ENCODE measurements around the gene GLS. TPM values are rescaled to one million over a fixed set of nuclear protein-coding genes. Genes with fewer than 3 reads are reported as not detected.
"Not testable (repeated sequence)": the region's sequence is repeated elsewhere in the genome, so short reads cannot be mapped to it uniquely, and the experiment has no call there.

The GLS gene
- total RNA-seq, 4 donors from 2014 or later: 12.4 to 32.6 (median 21.8) TPM

DNA sequence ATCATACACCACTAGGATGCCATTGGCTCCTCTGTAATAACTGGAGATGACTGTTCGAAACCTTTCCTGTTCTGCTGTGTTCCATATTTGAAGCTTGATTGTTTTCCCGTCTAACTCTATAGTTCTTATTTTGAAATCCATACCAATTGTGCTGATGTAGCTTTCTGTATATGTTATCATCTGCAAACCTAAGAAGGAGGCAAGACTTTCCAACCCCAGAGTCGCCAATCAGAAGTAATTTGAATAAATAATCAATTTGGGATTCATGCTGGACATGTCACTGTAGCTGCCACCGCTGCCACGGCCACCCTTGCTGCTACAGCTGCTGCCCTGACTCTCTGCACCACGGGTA is 112.6 kb downstream of the GLS start:
- TF ChIP-seq, protein P1, sequence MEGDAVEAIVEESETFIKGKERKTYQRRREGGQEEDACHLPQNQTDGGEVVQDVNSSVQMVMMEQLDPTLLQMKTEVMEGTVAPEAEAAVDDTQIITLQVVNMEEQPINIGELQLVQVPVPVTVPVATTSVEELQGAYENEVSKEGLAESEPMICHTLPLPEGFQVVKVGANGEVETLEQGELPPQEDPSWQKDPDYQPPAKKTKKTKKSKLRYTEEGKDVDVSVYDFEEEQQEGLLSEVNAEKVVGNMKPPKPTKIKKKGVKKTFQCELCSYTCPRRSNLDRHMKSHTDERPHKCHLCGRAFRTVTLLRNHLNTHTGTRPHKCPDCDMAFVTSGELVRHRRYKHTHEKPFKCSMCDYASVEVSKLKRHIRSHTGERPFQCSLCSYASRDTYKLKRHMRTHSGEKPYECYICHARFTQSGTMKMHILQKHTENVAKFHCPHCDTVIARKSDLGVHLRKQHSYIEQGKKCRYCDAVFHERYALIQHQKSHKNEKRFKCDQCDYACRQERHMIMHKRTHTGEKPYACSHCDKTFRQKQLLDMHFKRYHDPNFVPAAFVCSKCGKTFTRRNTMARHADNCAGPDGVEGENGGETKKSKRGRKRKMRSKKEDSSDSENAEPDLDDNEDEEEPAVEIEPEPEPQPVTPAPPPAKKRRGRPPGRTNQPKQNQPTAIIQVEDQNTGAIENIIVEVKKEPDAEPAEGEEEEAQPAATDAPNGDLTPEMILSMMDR (IDR thresholded peaks at IDR 0.05 in 4 of 5, conservative IDR thresholded peaks at IDR 0.05 in 1 of 5): no peak
- no peak for TF ChIP-seq POLR2A (IDR thresholded peaks at IDR 0.05)
- no peak overlapping the region for H3K27ac ChIP-seq
- H3K36me3 ChIP-seq: peaks cover 4 to 93% of the 10 kb centered on the region in 2 donors
- DNase-seq (no peak), ATAC-seq (no peak)
- no peak overlapping the region for H3K4me3 ChIP-seq
- intact Hi-C loops (cut with DNase I; ENCODE audit: low total_unique reads): no loop called here
- H3K4me1 ChIP-seq: peaks cover 0 to 4% of the 10 kb centered on the region in 2 donors
- in situ Hi-C loops (cut with MboI; ENCODE audit: low sequenced_read_pairs in 4 of 4): no loop called here
- H3K9me3 ChIP-seq: no peaks in the 10 kb centered on the region
- H3K27me3 ChIP-seq: no peaks in the 10 kb centered on the region

DNA sequence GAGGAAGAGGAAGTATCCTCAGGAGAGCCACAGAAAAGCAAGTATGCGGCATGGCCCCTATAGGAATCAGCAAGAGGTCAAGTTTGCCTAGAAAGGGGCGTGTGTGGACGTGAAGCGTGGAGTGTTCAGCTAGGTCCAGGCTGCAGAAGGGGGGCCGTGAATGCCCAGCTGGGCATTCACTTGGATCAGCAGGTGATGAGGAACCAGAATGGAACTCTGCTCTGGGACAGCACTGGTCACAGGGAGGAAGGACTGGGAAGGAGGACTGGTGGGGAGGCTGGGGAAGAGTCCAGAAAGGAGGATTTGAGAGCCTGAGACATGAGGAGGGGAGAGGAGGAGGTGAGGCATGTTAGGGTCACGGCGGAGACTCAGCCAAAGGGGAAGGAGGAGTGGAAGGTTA is 113.5 kb downstream of the GLS start:
- H3K4me3 ChIP-seq: no peak overlapping the region
- no peak overlapping the region for H3K27ac ChIP-seq
- H3K27me3 ChIP-seq: no peaks in the 10 kb centered on the region
- ATAC-seq (no peak), DNase-seq (no peak)
- no peak for TF ChIP-seq POLR2A (IDR thresholded peaks at IDR 0.05)
- no peaks in the 10 kb centered on the region for H3K9me3 ChIP-seq
- intact Hi-C loops (cut with DNase I; ENCODE audit: low total_unique reads): no loop called here
- H3K36me3 ChIP-seq: peaks cover 4 to 93% of the 10 kb centered on the region in 2 donors
- H3K4me1 ChIP-seq: peaks cover 0 to 4% of the 10 kb centered on the region in 2 donors
- in situ Hi-C loops (cut with MboI; ENCODE audit: low sequenced_read_pairs in 4 of 4): no loop called here

DNA sequence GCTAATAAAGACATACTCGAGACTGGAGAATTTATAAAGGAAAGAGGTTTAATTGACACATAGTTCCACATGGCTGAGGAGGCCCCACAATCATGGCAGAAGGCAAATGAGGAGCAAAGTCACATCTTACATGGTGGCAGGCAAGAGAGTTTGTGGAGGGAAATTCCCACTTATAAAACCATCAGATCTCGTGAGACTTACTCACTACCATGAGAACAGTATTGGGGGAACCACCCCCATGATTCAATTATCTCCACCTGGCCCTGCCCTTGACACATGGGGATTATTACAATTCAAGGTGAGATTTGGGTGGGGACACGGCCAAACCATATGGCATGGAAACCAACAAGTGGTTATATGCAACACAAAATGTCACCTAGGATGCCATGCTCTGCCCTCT is 114.7 kb downstream of the GLS start:
- DNase-seq; H3K4me1 ChIP-seq; intact Hi-C loops (cut with DNase I; ENCODE audit: low total_unique reads); H3K27me3 ChIP-seq; in situ Hi-C loops (cut with MboI; ENCODE audit: low sequenced_read_pairs in 4 of 4); H3K9me3 ChIP-seq; ATAC-seq; H3K4me3 ChIP-seq; H3K27ac ChIP-seq: not testable (repeated sequence)
- H3K36me3 ChIP-seq: peaks cover 4 to 93% of the 10 kb centered on the region in 2 donors

DNA sequence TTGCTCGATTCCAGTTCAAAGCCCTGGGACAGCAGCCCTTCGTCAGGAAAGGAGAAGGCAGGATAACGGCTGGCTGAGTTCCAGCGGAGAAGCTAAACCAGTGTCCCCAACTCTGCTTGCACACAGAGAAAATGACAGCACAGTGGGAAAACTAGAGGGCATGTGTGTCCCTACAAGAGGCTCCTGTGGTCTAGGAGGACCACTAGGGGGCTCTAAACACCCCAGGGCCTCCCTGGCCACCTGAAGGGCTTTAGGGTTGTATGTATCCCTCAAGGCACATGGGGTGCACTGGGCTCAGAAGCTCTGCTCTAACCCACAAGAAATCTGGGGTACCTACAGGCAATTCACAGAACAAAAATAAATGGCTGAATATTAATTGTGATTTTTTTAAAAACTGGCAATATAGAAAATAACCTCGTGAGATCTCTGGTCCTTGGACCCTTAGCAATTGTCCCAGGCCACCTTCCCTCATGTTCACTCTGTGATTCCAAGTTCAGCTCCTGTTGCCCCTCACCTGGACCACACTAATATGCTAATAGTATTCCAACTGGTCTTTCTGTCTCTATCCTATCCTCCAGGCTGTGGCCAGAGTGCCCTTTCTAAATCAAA is 115.8 kb downstream of the GLS start:
- Histone ChIP-seq H3K9me3 (no peaks in the 10 kb centered on the region), H3K27ac (no peak overlapping the region), H3K36me3 (peaks cover 6 to 91% of the 10 kb centered on the region in 2 donors), H3K4me3 (no peak overlapping the region), H3K27me3 (no peaks in the 10 kb centered on the region), H3K4me1 (no peaks in the 10 kb centered on the region)
- in situ Hi-C loops (cut with MboI; ENCODE audit: low sequenced_read_pairs in 4 of 4): no loop called here
- ATAC-seq (no peak), DNase-seq (no peak)
- intact Hi-C loops (cut with DNase I; ENCODE audit: low total_unique reads): no loop called here
- TF ChIP-seq, protein P1 (IDR thresholded peaks at IDR 0.05 in 4 of 5, conservative IDR thresholded peaks at IDR 0.05 in 1 of 5): peak in 4 of 5 experiments; percentile 7 to 55 (median 23)
- no peak for TF ChIP-seq POLR2A (IDR thresholded peaks at IDR 0.05)

DNA sequence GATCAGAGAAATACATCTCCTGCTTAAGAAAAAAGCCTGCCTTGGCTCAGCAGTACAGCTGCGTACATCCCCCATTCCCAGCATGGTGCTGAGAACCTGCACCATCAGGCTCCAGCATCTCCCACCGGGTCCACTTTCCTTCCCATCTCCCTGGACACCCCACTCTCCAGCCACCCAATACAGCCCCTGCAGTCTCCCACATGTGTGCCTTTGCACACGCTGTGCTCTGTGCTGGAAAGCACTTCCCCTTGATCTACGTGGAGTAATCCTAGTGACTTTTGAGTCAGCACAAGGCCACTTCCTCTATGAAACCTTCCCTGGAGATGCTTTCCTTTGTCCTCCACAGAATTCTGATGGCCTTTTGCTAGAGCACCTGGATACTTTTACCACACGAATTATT is 116.3 kb downstream of the GLS start:
- Histone ChIP-seq H3K36me3 (peaks cover 6 to 91% of the 10 kb centered on the region in 2 donors), H3K27me3 (no peaks in the 10 kb centered on the region), H3K4me1 (no peaks in the 10 kb centered on the region), H3K9me3 (no peaks in the 10 kb centered on the region), H3K27ac (no peak overlapping the region), H3K4me3 (no peak overlapping the region)
- TF ChIP-seq POLR2A (IDR thresholded peaks at IDR 0.05): no peak
- TF ChIP-seq, protein P1 (IDR thresholded peaks at IDR 0.05 in 4 of 5, conservative IDR thresholded peaks at IDR 0.05 in 1 of 5): no peak
- ATAC-seq (no peak), DNase-seq (no peak)
- intact Hi-C loops (cut with DNase I; ENCODE audit: low total_unique reads) (no loop called here), in situ Hi-C loops (cut with MboI; ENCODE audit: low sequenced_read_pairs in 4 of 4) (no loop called here)

All from gastrocnemius medialis (tissue), 4 donors.